ENCODE data around the gene PRPH. TPM values are rescaled to one million over a fixed set of nuclear protein-coding genes. Genes with fewer than 3 reads are reported as not detected.
A peak's percentile ranks its signal among the peaks of the same experiment; 100 is the strongest.

Gene PRPH
- total and polyA plus RNA-seq, 2 of the 13 experiments (the other 11 are each of a cell fraction or from before 2014, with no cell fraction given) = 0.12 TPM; not detected in 1

DNA sequence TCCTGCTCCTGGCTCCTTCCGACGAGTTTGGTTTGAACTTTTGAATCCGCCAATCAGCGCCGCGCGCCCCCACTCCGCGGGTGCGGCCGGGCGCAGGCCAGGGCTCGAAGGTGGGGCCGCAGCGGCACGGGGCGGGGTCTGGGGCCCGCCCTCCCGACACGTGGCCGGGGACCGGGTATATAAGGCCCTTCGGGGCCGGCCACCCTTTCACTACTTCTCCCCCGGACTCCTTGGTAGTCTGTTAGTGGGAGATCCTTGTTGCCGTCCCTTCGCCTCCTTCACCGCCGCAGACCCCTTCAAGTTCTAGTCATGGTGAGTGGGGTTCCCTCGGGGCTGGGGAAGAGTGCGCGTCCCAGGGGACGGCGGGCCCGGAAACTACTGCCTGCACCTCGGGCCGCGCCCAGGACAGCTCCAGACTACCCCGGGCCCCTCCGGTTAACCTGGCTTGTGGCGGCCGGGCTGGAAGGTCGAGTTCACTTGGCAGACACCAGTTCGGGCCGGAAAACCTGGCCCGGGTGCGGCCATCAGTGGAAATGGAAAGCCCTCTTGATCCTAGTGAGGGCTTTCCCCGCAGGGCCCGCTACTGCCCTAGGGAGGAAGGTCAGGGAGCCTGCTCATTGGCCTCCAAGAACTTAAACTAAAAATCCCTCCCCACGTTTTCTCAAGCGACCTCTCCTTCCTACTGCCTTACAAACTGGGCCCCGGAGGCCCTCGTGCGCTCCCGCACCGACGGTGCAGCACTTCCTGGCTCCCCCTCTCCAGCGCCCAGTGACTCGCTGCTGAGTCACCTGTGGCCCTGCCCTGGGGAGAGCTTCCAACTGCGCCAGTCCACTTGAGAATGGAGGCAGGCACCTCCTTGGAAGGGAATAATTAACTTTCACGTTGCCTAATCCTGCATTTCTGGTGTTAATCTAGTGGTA lies 29.8 kb upstream of the PRPH start, which contains the start of gene TUBA1C (continued):
- TF ChIP-seq FOXO1 (CRISPR knock-in tag; IDR thresholded peaks at IDR 0.05) (0 out of 2 replicates have a peak, but pooled peaks have one; percentile 20), MEIS1 (CRISPR knock-in tag; IDR thresholded peaks at IDR 0.05; ENCODE audit: borderline replicate concordance) (peak; percentile 66; the same call in 1 of the 2 replicates), NFRKB (IDR thresholded peaks at IDR 0.05) (no peak), NFKBIZ (CRISPR knock-in tag; IDR thresholded peaks at IDR 0.05) (no peak; the same call in 1 of the 2 replicates), EEA1 (CRISPR knock-in tag; IDR thresholded peaks at IDR 0.05; ENCODE audit: borderline replicate concordance) (no peak), SIN3A (IDR thresholded peaks at IDR 0.05; ENCODE audit: borderline replicate concordance, low read depth, low read length) (peak; percentile 90), ZNF674 (CRISPR knock-in tag; IDR thresholded peaks at IDR 0.05; ENCODE audit: low read depth) (0 out of 2 replicates have a peak, but pooled peaks have one; percentile 42), ZSCAN30 (CRISPR knock-in tag; IDR thresholded peaks at IDR 0.05) (no peak), ZNF496 (CRISPR knock-in tag; IDR thresholded peaks at IDR 0.05; ENCODE audit: insufficient replicate concordance) (no peak), NFE2 (CRISPR knock-in tag; IDR thresholded peaks at IDR 0.05) (peak; percentile 87), ZNF331 (CRISPR knock-in tag; IDR thresholded peaks at IDR 0.05) (0 out of 2 replicates have a peak, but pooled peaks have one; percentile 2), RBFOX2 (IDR thresholded peaks at IDR 0.05; ENCODE audit: low read depth, low read length) (peak; percentile 97), NFYB (CRISPR knock-in tag; IDR thresholded peaks at IDR 0.05) (peak; percentile 83), ZNF564 (CRISPR knock-in tag; IDR thresholded peaks at IDR 0.05) (peak; percentile 45; the same call in 1 of the 2 replicates), NRL (CRISPR knock-in tag; IDR thresholded peaks at IDR 0.05; ENCODE audit: borderline replicate concordance) (peak; percentile 71; the same call in 1 of the 2 replicates), HHEX (CRISPR knock-in tag; IDR thresholded peaks at IDR 0.05) (no peak), ZNF816 (CRISPR knock-in tag; IDR thresholded peaks at IDR 0.05; ENCODE audit: borderline replicate concordance) (peak; percentile 71; the same call in 1 of the 2 replicates), RARA (CRISPR knock-in tag; IDR thresholded peaks at IDR 0.05) (peak; percentile 45; the same call in 1 of the 2 replicates), TMF1 (CRISPR knock-in tag; IDR thresholded peaks at IDR 0.05; ENCODE audit: low read depth) (peak; percentile 88; the same call in 1 of the 2 replicates)
- TF ChIP-seq, protein P1, sequence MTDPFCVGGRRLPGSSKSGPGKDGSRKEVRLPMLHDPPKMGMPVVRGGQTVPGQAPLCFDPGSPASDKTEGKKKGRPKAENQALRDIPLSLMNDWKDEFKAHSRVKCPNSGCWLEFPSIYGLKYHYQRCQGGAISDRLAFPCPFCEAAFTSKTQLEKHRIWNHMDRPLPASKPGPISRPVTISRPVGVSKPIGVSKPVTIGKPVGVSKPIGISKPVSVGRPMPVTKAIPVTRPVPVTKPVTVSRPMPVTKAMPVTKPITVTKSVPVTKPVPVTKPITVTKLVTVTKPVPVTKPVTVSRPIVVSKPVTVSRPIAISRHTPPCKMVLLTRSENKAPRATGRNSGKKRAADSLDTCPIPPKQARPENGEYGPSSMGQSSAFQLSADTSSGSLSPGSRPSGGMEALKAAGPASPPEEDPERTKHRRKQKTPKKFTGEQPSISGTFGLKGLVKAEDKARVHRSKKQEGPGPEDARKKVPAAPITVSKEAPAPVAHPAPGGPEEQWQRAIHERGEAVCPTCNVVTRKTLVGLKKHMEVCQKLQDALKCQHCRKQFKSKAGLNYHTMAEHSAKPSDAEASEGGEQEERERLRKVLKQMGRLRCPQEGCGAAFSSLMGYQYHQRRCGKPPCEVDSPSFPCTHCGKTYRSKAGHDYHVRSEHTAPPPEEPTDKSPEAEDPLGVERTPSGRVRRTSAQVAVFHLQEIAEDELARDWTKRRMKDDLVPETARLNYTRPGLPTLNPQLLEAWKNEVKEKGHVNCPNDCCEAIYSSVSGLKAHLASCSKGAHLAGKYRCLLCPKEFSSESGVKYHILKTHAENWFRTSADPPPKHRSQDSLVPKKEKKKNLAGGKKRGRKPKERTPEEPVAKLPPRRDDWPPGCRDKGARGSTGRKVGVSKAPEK (CRISPR knock-in tag; IDR thresholded peaks at IDR 0.05; ENCODE audit: borderline replicate concordance) = no peak
- TF ChIP-seq, protein P2, sequence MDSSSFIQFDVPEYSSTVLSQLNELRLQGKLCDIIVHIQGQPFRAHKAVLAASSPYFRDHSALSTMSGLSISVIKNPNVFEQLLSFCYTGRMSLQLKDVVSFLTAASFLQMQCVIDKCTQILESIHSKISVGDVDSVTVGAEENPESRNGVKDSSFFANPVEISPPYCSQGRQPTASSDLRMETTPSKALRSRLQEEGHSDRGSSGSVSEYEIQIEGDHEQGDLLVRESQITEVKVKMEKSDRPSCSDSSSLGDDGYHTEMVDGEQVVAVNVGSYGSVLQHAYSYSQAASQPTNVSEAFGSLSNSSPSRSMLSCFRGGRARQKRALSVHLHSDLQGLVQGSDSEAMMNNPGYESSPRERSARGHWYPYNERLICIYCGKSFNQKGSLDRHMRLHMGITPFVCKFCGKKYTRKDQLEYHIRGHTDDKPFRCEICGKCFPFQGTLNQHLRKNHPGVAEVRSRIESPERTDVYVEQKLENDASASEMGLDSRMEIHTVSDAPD (CRISPR knock-in tag; IDR thresholded peaks at IDR 0.05) = peak; percentile 17; the same call in 1 of the 2 replicates

Data from HepG2 (cell line).